ENCODE measurements around the gene SLC23A3. TPM values are rescaled to one million over a fixed set of nuclear protein-coding genes. Genes with fewer than 3 reads are reported as not detected.
A peak's percentile ranks its signal among the peaks of the same experiment; 100 is the strongest.

SLC23A3 gene
- total and polyA plus RNA-seq, 9 of the 15 experiments (the other 6 are each of a cell fraction or from before 2014, with no cell fraction given): 0.06 to 0.64 (median 0.16) TPM

- TF ChIP-seq, protein P1, sequence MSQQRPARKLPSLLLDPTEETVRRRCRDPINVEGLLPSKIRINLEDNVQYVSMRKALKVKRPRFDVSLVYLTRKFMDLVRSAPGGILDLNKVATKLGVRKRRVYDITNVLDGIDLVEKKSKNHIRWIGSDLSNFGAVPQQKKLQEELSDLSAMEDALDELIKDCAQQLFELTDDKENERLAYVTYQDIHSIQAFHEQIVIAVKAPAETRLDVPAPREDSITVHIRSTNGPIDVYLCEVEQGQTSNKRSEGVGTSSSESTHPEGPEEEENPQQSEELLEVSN (IDR thresholded peaks at IDR 0.05; ENCODE audit: borderline replicate concordance in 1 of 2, extremely low read depth in 1 of 2, insufficient read depth in 1 of 2, insufficient read length in 1 of 2, low read depth in 1 of 2, low read length in 1 of 2, poor library complexity in 1 of 2, severe bottlenecking in 1 of 2): peak; percentile 38 to 67
- TF ChIP-seq HOXB6 (CRISPR knock-in tag; IDR thresholded peaks at IDR 0.05; ENCODE audit: borderline replicate concordance) (no peak), MAZ (CRISPR knock-in tag; conservative IDR thresholded peaks at IDR 0.05 in 1 of 2, IDR thresholded peaks at IDR 0.05 in 1 of 2) (peak; percentile 30 to 87; a peak in 2 of 4 replicates), ZNF3 (CRISPR knock-in tag; IDR thresholded peaks at IDR 0.05) (no peak), U2AF2 (optimal IDR thresholded peaks at IDR 0.05; ENCODE audit: low read depth, low read length) (no peak), ZNF165 (CRISPR knock-in tag; IDR thresholded peaks at IDR 0.05; ENCODE audit: borderline replicate concordance) (no peak), ESRRA (IDR thresholded peaks at IDR 0.05; ENCODE audit: borderline replicate concordance, low read depth) (0 out of 2 replicates have a peak, but pooled peaks have one; percentile 41), GABPB2 (CRISPR knock-in tag; conservative IDR thresholded peaks at IDR 0.05) (no peak), CREB1 (IDR thresholded peaks at IDR 0.05) (0 out of 2 replicates have a peak, but pooled peaks have one; percentile 40), CREB1 (CRISPR knock-in tag; IDR thresholded peaks at IDR 0.05) (peak; percentile 22; the same call in 1 of the 2 replicates)
- TF ChIP-seq, protein P2, sequence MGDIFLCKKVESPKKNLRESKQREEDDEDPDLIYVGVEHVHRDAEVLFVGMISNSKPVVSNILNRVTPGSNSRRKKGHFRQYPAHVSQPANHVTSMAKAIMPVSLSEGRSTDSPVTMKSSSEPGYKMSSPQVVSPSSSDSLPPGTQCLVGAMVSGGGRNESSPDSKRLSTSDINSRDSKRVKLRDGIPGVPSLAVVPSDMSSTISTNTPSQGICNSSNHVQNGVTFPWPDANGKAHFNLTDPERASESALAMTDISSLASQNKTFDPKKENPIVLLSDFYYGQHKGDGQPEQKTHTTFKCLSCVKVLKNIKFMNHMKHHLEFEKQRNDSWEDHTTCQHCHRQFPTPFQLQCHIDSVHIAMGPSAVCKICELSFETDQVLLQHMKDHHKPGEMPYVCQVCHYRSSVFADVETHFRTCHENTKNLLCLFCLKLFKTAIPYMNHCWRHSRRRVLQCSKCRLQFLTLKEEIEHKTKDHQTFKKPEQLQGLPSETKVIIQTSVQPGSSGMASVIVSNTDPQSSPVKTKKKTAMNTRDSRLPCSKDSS (IDR thresholded peaks at IDR 0.05; ENCODE audit: low read depth, partially characterized antibody): no peak
- TF ChIP-seq, protein P3, sequence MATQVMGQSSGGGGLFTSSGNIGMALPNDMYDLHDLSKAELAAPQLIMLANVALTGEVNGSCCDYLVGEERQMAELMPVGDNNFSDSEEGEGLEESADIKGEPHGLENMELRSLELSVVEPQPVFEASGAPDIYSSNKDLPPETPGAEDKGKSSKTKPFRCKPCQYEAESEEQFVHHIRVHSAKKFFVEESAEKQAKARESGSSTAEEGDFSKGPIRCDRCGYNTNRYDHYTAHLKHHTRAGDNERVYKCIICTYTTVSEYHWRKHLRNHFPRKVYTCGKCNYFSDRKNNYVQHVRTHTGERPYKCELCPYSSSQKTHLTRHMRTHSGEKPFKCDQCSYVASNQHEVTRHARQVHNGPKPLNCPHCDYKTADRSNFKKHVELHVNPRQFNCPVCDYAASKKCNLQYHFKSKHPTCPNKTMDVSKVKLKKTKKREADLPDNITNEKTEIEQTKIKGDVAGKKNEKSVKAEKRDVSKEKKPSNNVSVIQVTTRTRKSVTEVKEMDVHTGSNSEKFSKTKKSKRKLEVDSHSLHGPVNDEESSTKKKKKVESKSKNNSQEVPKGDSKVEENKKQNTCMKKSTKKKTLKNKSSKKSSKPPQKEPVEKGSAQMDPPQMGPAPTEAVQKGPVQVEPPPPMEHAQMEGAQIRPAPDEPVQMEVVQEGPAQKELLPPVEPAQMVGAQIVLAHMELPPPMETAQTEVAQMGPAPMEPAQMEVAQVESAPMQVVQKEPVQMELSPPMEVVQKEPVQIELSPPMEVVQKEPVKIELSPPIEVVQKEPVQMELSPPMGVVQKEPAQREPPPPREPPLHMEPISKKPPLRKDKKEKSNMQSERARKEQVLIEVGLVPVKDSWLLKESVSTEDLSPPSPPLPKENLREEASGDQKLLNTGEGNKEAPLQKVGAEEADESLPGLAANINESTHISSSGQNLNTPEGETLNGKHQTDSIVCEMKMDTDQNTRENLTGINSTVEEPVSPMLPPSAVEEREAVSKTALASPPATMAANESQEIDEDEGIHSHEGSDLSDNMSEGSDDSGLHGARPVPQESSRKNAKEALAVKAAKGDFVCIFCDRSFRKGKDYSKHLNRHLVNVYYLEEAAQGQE (IDR thresholded peaks at IDR 0.05; ENCODE audit: borderline replicate concordance): peak; percentile 93
- TF ChIP-seq, protein P3 (CRISPR knock-in tag; IDR thresholded peaks at IDR 0.05; ENCODE audit: low read depth): peak; percentile 53; the same call in 1 of the 2 replicates
- TF ChIP-seq, protein P4, sequence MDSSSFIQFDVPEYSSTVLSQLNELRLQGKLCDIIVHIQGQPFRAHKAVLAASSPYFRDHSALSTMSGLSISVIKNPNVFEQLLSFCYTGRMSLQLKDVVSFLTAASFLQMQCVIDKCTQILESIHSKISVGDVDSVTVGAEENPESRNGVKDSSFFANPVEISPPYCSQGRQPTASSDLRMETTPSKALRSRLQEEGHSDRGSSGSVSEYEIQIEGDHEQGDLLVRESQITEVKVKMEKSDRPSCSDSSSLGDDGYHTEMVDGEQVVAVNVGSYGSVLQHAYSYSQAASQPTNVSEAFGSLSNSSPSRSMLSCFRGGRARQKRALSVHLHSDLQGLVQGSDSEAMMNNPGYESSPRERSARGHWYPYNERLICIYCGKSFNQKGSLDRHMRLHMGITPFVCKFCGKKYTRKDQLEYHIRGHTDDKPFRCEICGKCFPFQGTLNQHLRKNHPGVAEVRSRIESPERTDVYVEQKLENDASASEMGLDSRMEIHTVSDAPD (CRISPR knock-in tag; IDR thresholded peaks at IDR 0.05): no peak
Measured at GRCh38 chr2:219177552-219178376, 7.9 kb upstream of the SLC23A3 start, which contains the start of gene RETREG2 (continued).
